OCI-LY7 (cell line): ENCODE data around the gene WDR18. TPM values are rescaled to one million over a fixed set of nuclear protein-coding genes. Genes with fewer than 3 reads are reported as not detected.

ENCODE experiments used
- BruUV-seq: library from RNA; stranded (reverse); fragments of 400-500 nt; replicated peaks from 2 replicates; lab custom pipeline; 2021; lab: Mats Ljungman, UMichigan
- CTCF ChIA-PET: fragments of 300-600 bp; sonication (Branson Sonifier 250); formaldehyde crosslinking; loops from one replicate; lab custom pipeline; 2022; ENCODE audit warnings: antibody characterized with exemption; ENCODE audit not compliant: unreplicated experiment; lab: Charles Lee
- POLR2A ChIA-PET: fragments of 300-600 bp; sonication (Branson Sonifier 250); formaldehyde crosslinking; loops from one replicate; lab custom pipeline; 2022; ENCODE audit warnings: antibody characterized with exemption; lab: Charles Lee
- DNase-seq: peaks from one replicate; pipeline ENCODE4 v3.0.0-alpha.2; 2015; ENCODE audit warnings: low spot score
- H2AFZ ChIP-seq: fragments of 200-600 bp; sonication (generic), shearing (Covaris generic); 2 replicates; pipeline ENCODE4 v1.6.1; 2014; ENCODE audit warnings: mild to moderate bottlenecking, antibody characterized with exemption, low read length, moderate library complexity
- H3K27ac ChIP-seq: fragments of 200-600 bp; sonication (generic); 2 replicates; pipeline ENCODE4 v1.5.1; 2014; ENCODE audit warnings: mixed run types, low read depth, mild to moderate bottlenecking, moderate library complexity, low read length, inconsistent platforms; ENCODE audit not compliant: poor library complexity, severe bottlenecking
- H3K36me3 ChIP-seq: fragments of 200-600 bp; sonication (generic); 2 replicates; pipeline ENCODE4 v1.6.1; 2014; ENCODE audit warnings: mild to moderate bottlenecking, antibody characterized with exemption, low read length, moderate library complexity, mixed read lengths; ENCODE audit not compliant: insufficient read depth
- H3K4me1 ChIP-seq: fragments of 200-600 bp; sonication (generic); 2 replicates; pipeline ENCODE4 v1.5.1; 2014; ENCODE audit warnings: mild to moderate bottlenecking, low read length; ENCODE audit not compliant: insufficient read depth, poor library complexity, severe bottlenecking
- H3K4me2 ChIP-seq: fragments of 200-600 bp; sonication (generic); 2 replicates; pipeline ENCODE4 v1.6.1; 2014; ENCODE audit warnings: mild to moderate bottlenecking, low read length
- H3K4me3 ChIP-seq: fragments of 200-600 bp; sonication (generic); 2 replicates; pipeline ENCODE4 v1.5.1; 2014; ENCODE audit warnings: mild to moderate bottlenecking, low read depth, low read length; ENCODE audit not compliant: poor library complexity, severe bottlenecking
- H3K79me2 ChIP-seq: fragments of 200-600 bp; sonication (generic); 2 replicates; pipeline ENCODE4 v1.6.1; 2016; ENCODE audit warnings: low read depth, mild to moderate bottlenecking, low read length, moderate library complexity, mixed read lengths; ENCODE audit not compliant: insufficient read depth
- H3K9me2 ChIP-seq: fragments of 200-600 bp; sonication (generic); 2 replicates; pipeline ENCODE4 v1.6.1; 2016; ENCODE audit warnings: mild to moderate bottlenecking, low read length, mixed read lengths; ENCODE audit not compliant: insufficient read depth
- H3K9me3 ChIP-seq: fragments of 200-600 bp; sonication (generic); 2 replicates; pipeline ENCODE4 v1.6.1; 2014; ENCODE audit warnings: mild to moderate bottlenecking, mixed run types, low read length, mixed read lengths
- H4K20me1 ChIP-seq: fragments of 200-600 bp; sonication (generic); 2 replicates; pipeline ENCODE4 v1.6.1; 2014; ENCODE audit warnings: mild to moderate bottlenecking, antibody characterized with exemption, low read length, moderate library complexity, mixed read lengths; ENCODE audit not compliant: insufficient read depth
- CTCF ChIP-seq: fragments of 200-600 bp; sonication (generic); conservative IDR thresholded peaks from 2 replicates; pipeline ENCODE4 v1.5.1; 2014; ENCODE audit warnings: mild to moderate bottlenecking, antibody characterized with exemption, low read length, moderate library complexity, mixed read lengths
- EZH2phosphoT487 ChIP-seq: fragments of 200-600 bp; sonication (generic); IDR thresholded peaks from 2 replicates; pipeline ENCODE4 v1.6.1; 2018; ENCODE audit warnings: low read depth, borderline replicate concordance, mild to moderate bottlenecking, mixed run types, antibody characterized with exemption, low read length, moderate library complexity, mixed read lengths
- intact Hi-C: fragments of 100-400 bp; cut with micrococcal nuclease; formaldehyde crosslinking; loops from one replicate; pipeline ENCODE4 v1.10.0; 2022; ENCODE audit not compliant: unreplicated experiment
- total RNA-seq, 2 experiments: library from RNA; depleted of rRNA in 1 of 2; stranded (reverse); fragments of >200 nt in 1 of 2; shearing (Covaris generic) in 1 of 2; gene quantifications; 2 replicates each; pipeline ENCODE4 v1.2.3, GENCODE V29; 2014 to 2022

The WDR18 gene
- total RNA-seq, 2 experiments from 2014 or later: 51.4 to 74.7 TPM

DNA sequence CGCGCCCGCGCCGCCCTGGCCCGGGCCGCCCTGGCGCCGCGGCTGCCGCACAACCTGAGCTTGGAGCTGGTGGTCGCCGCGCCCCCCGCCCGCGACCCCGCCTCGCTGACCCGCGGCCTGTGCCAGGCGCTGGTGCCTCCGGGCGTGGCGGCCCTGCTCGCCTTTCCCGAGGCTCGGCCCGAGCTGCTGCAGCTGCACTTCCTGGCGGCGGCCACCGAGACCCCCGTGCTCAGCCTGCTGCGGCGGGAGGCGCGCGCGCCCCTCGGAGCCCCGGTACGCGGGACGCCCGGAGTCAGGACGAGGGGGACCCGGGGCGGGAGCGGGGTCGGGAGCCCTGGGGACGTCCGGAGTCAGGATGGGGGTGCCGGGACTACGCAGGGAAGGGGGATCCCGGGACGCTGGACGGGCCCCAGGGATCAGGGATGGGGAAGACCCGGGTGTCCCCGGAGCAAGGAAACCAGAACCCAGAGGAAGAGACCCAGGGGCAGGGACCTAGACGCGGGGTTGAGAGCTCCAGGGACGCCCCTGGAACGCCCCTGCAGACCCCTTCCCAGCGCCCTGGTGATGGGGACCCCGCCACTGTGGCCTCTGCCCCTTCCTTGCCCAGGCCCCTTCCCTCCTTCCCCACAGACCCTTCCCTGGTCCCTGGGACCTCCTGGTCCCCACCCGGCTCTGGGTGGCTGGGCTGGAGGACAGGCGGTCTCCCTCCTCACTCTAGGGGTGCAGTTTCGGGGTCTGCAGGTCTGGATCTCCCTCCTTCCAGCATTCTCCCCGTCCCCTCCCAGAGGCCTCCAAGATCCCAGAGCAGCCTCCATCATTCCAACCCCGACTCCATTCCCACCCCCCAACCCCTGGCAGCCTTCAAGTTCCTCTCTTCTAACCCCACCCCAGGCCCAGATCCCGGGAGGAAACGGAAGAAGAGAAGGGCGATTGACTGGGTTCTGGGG lies 16.7 kb downstream of the WDR18 start:
- ChIA-PET POLR2A (interaction anchor here (0.6 kb wide), 1 partner anchor 192 kb away, joined by 3 read pairs; no protein-coding TSS in a partner anchor), CTCF (interaction anchor here (0.5 kb wide), 1 partner anchor 26 kb away, joined by 4 read pairs; no protein-coding TSS in a partner anchor)
- Histone ChIP-seq H3K4me3 (no peak overlapping the region), H3K36me3 (no peaks in the 10 kb centered on the region), H3K27ac (no peak overlapping the region), H2AFZ (no peak overlapping the region), H3K4me1 (no peaks in the 10 kb centered on the region), H4K20me1 (no peaks in the 10 kb centered on the region), H3K4me2 (no peak overlapping the region; the same call in 1 of the 2 replicates), H3K9me3 (no peaks in the 10 kb centered on the region), H3K79me2 (no peaks in the 10 kb centered on the region), H3K9me2 (no peaks in the 10 kb centered on the region)
- intact Hi-C loops: loop anchor here (1.0 kb wide), 1 partner anchor 80 kb away; no protein-coding TSS in a partner anchor
- BruUV-seq: no TSS peak
- DNase-seq: no peak
- TF ChIP-seq CTCF (no peak), EZH2phosphoT487 (no peak)

DNA sequence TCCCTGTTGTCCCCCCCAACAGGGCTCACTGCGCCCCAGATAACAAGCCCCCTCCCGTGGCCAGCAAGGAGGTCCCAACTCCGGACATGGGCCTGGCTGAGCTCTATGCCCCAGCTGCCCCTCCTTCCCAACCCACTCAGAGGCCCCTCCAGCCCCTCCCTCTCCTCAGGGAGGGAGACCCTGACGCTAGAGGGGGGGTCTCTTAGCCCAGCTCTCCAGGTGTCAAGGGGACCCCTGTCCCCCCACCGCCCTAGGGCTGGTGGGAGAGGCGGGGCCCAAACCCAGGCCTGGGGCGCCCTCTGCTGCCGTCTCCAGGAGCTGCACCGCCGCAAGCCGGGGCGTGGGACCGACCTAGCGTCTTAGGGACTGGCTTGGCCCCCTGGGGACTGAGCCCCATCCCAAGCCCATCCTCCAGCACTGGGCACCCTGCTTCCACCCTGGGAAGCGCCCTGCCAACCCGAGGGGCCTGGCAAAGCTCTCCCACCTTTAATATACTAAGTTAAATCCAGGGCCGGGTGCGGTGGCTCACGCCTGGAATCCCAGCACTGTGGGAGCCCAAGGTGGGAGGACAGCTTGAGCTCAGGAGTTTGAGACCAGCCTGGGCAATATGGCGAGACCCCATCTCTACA lies 17.5 kb downstream of the WDR18 start:
- Histone ChIP-seq H3K36me3 (peaks cover 4% of the 10 kb centered on the region), H3K9me2 (no peaks in the 10 kb centered on the region), H3K9me3 (no peaks in the 10 kb centered on the region), H3K4me1 (no peaks in the 10 kb centered on the region), H3K27ac (no peak overlapping the region), H4K20me1 (no peaks in the 10 kb centered on the region), H3K4me3 (no peak overlapping the region), H2AFZ (no peak overlapping the region), H3K79me2 (no peaks in the 10 kb centered on the region), H3K4me2 (no peak overlapping the region; the same call in 1 of the 2 replicates)
- no TSS peak for BruUV-seq
- intact Hi-C loops: loop anchor here (1.0 kb wide), 1 partner anchor 80 kb away; no protein-coding TSS in a partner anchor
- POLR2A ChIA-PET: interaction anchor here (0.6 kb wide), 1 partner anchor 191 kb away, joined by 3 read pairs; no protein-coding TSS in a partner anchor
- CTCF ChIA-PET: interaction anchor here (0.5 kb wide), 1 partner anchor 25 kb away, joined by 4 read pairs; no protein-coding TSS in a partner anchor
- TF ChIP-seq CTCF (peak; percentile 88), EZH2phosphoT487 (no peak)
- peak; percentile 64 for DNase-seq
